BE2C (cell line): ENCODE data around the gene GPN3.
A peak's percentile ranks its signal among the peaks of the same experiment; 100 is the strongest.

Source experiments
- DNase-seq: peaks from one replicate; pipeline ENCODE4 v3.0.0-alpha.2; 2020
- H3K27me3 ChIP-seq: fragments of 250-450 bp; sonication (Bioruptor Pico); 2 replicates; pipeline ENCODE4 v1.5.1; 2020; ENCODE audit warnings: mild to moderate bottlenecking
- H3K36me3 ChIP-seq: fragments of 250-450 bp; sonication (Bioruptor Pico); 2 replicates; pipeline ENCODE4 v1.5.1; 2020; ENCODE audit warnings: mild to moderate bottlenecking
- H3K4me1 ChIP-seq: fragments of 250-450 bp; sonication (Bioruptor Pico); 2 replicates; pipeline ENCODE4 v1.5.1; 2020
- H3K4me3 ChIP-seq: 2 replicates; pipeline ENCODE4 v1.5.1; 2011; ENCODE audit warnings: low read depth, low read length
- H3K9me3 ChIP-seq: fragments of 250-450 bp; sonication (Bioruptor Pico); 2 replicates; pipeline ENCODE4 v1.5.1; 2020
- CTCF ChIP-seq: IDR thresholded peaks from 2 replicates; pipeline ENCODE4 v1.5.1; 2012; ENCODE audit warnings: mild to moderate bottlenecking, low read depth, low read length

The GPN3 gene

DNA sequence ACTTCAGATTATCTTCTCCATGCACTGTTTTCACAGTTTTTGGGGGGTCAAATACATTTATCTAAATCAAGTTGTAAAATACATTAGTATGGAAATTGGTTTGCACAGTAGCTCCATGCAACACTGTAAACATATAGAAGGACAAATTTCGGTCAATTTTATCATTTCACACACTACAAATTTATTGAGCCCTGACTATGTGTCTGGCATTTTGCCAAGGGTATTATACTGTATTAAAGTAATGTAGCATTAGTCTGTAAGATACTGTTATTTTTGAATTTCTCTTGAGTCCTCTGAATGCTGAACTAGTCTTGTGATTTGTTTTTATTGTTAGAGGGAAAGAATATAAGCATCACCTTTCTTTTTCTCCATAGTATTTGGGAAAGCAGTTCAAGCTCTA, 35.4 kb upstream of the GPN3 start:
- TF ChIP-seq CTCF = no peak
- Histone ChIP-seq H3K27me3 (no peaks in the 10 kb centered on the region), H3K4me1 (no peaks in the 10 kb centered on the region; the same call in 1 of the 2 replicates)

GRCh38 chr12:110501752-110502738, 34.0 kb upstream of the GPN3 start, which contains the start of the genes RAD9B and VPS29:
TSS of gene RAD9B (plus strand) at chr12:110502331. CDS start at chr12:110502338, 7 bp downstream.
TSS of gene VPS29 (minus strand) at chr12:110502111. CDS start at chr12:110502051, 60 bp downstream.
- TF ChIP-seq CTCF = no peak
- DNase-seq = peak; percentile 98
- no peaks in the 10 kb centered on the region; the same call in 1 of the 2 replicates for H3K4me1 ChIP-seq
- H3K9me3 ChIP-seq = no peaks in the 10 kb centered on the region; the same call in 1 of the 2 replicates
- peak within 1 kb of the TSS; percentile 92 for H3K4me3 ChIP-seq
- H3K36me3 ChIP-seq = no peaks in the 10 kb centered on the region
- H3K27me3 ChIP-seq = no peaks in the 10 kb centered on the region

More for the DNA sequence above, 35.4 kb upstream of the GPN3 start:
- Histone ChIP-seq H3K36me3 (no peaks in the 10 kb centered on the region), H3K4me3 (no peak overlapping the region), H3K9me3 (no peaks in the 10 kb centered on the region; the same call in 1 of the 2 replicates)
- DNase-seq = no peak

DNA sequence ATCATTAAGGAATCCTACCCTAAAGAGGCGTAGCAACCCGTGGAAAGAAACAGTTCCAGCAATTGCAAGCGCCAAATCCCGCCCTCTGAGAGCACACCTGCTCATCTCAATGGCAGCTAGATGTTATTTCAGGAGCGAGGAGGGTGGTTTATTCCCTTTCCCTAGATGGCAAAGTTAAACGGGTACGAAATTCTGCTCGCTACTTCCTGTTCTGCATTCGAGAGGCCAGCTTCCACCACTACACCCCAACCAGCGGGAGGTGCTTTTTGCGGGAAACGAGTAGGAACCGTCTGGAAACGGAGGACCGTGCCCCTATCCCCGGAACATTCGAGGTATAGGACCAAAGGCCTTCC, 33.3 kb upstream of the GPN3 start:
- DNase-seq = peak; percentile 38
- H3K4me3 ChIP-seq = peak overlapping the region; percentile 92
- peaks cover 4% of the 10 kb centered on the region for H3K36me3 ChIP-seq
- H3K27me3 ChIP-seq = no peaks in the 10 kb centered on the region
- TF ChIP-seq CTCF = no peak
- no peaks in the 10 kb centered on the region; the same call in 1 of the 2 replicates for H3K9me3 ChIP-seq
- no peaks in the 10 kb centered on the region; the same call in 1 of the 2 replicates for H3K4me1 ChIP-seq

DNA sequence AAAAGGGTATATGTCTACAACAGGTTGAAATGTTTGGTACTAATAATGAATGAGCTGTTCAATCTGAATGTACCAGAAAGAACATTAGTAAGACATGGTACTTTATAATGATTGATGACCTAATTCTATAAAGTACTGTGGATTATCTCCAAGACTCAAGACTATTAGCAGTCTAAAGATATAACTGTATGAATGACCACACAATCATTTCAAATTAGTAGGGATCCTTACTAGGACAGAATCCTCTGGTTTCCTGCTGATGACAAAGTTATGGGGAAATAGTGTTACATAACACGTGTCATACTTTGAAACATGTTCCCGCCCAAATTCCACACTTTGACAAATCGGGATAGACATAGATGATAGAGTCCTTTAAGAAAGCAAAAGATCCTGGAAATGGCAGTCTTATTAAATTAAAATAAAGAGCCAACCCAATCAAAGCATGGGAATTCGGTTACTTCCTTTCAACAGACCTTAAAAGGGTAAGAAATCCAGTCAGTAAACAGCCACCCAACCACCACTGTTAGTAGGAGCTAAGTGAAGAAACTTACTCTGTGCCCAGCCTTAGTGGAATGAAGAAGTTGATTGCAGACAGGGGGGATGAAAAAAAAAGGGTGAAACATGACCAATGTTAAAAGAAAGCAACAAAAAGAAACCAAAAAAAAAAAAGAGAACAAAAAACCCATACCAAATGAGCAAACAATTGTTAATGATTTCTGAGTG, 31.1 kb upstream of the GPN3 start:
- no peak overlapping the region for H3K4me3 ChIP-seq
- no peak for TF ChIP-seq CTCF
- H3K27me3 ChIP-seq = no peaks in the 10 kb centered on the region
- no peaks in the 10 kb centered on the region; the same call in 1 of the 2 replicates for H3K4me1 ChIP-seq
- no peaks in the 10 kb centered on the region; the same call in 1 of the 2 replicates for H3K9me3 ChIP-seq
- peaks cover 23% of the 10 kb centered on the region for H3K36me3 ChIP-seq
- no peak for DNase-seq

GRCh38 chr12:110475426-110475825, 7.4 kb upstream of the GPN3 start:
- Histone ChIP-seq H3K27me3 (no peaks in the 10 kb centered on the region), H3K4me1 (no peaks in the 10 kb centered on the region), H3K4me3 (no peak overlapping the region), H3K36me3 (peaks cover 25% of the 10 kb centered on the region), H3K9me3 (no peaks in the 10 kb centered on the region)
- DNase-seq = no peak
- TF ChIP-seq CTCF = no peak
